ENCODE results near the gene ARFGEF3.

Gene ARFGEF3

GRCh38 chr6:138162111-138162954 lies 594 bp downstream of the ARFGEF3 start:
- no peak for DNase-seq

GRCh38 chr6:138162955-138163575 lies 1.3 kb downstream of the ARFGEF3 start:
- DNase-seq: no peak

- DNase-seq: no peak
These were observed 13.9 kb downstream of the ARFGEF3 start for GRCh38 chr6:138175596-138175995.

GRCh38 chr6:138176652-138177232 lies 15.0 kb downstream of the ARFGEF3 start:
- DNase-seq: no peak

- no peak for DNase-seq
These were observed 21.4 kb downstream of the ARFGEF3 start for GRCh38 chr6:138182939-138183789.

GRCh38 chr6:138183790-138184134 lies 22.0 kb downstream of the ARFGEF3 start:
- no peak for DNase-seq

GRCh38 chr6:138184230-138184629 lies 22.5 kb downstream of the ARFGEF3 start:
- no peak for DNase-seq

- no peak for DNase-seq
These were observed 25.4 kb downstream of the ARFGEF3 start for GRCh38 chr6:138187156-138187555.

GRCh38 chr6:138188278-138188941 lies 26.7 kb downstream of the ARFGEF3 start:
- DNase-seq: no peak

- no peak for DNase-seq
These were observed 32.5 kb downstream of the ARFGEF3 start for GRCh38 chr6:138194287-138194686.

GRCh38 chr6:138196122-138196738 lies 34.5 kb downstream of the ARFGEF3 start:
- DNase-seq: no peak

GRCh38 chr6:138197570-138197969 lies 35.8 kb downstream of the ARFGEF3 start:
- DNase-seq: no peak

GRCh38 chr6:138198430-138199091 lies 36.8 kb downstream of the ARFGEF3 start:
- no peak for DNase-seq

GRCh38 chr6:138201836-138202235 lies 40.1 kb downstream of the ARFGEF3 start:
- DNase-seq: no peak

GRCh38 chr6:138203315-138203714 lies 41.6 kb downstream of the ARFGEF3 start:
- no peak for DNase-seq

- DNase-seq: no peak
These were observed 42.6 kb downstream of the ARFGEF3 start for GRCh38 chr6:138204303-138204702.

GRCh38 chr6:138204792-138205384 lies 43.1 kb downstream of the ARFGEF3 start:
- no peak for DNase-seq

- DNase-seq: no peak
These were observed 43.8 kb downstream of the ARFGEF3 start for GRCh38 chr6:138205437-138206094.

GRCh38 chr6:138206862-138207261 lies 45.1 kb downstream of the ARFGEF3 start:
- no peak for DNase-seq

- no peak for DNase-seq
These were observed 49.4 kb downstream of the ARFGEF3 start for GRCh38 chr6:138211048-138211581.

All from NCI-H1436 (cell line).